ENCODE results near the gene TTK.

TTK gene

GRCh38 chr6:80004173-80005072 is at the start of gene TTK:
Gene TTK, plus strand, starts transcription at chr6:80004649. Its CDS starts 1,195 bp downstream, at chr6:80005844.
- H3K4me3 ChIP-seq (ENCODE audit: low read depth, low read length) = peak within 1 kb of the TSS; percentile 66
- DNase-seq (ENCODE audit: low read depth) = peak; percentile 82
- TF ChIP-seq CTCF (IDR thresholded peaks at IDR 0.05; ENCODE audit: control insufficient read depth, extremely low read depth, insufficient read depth) = no peak

DNA sequence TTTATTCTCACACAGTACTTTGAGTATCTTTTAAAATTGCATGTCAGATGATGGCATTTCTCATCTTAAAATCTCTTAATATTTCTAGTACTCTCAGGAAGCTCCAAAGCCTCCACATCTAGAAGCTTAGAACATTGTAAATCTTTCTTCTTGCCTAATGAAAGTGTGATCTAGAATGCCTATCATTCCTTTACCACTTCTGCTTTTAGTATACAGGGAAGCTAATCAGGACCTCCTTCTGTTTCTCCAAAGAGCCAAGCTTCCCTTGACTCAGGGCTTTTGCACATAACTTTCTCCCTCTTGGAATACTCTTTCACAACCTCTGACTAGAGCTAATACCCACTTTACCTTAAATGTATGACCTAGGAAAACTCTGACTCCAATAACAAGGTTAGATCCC is 49.6 kb upstream of the TTK start:
- TF ChIP-seq CTCF (IDR thresholded peaks at IDR 0.05; ENCODE audit: control insufficient read depth, extremely low read depth, insufficient read depth) = no peak
- no peak for DNase-seq (ENCODE audit: low read depth)
- no peak overlapping the region for H3K4me3 ChIP-seq (ENCODE audit: low read depth, low read length)

GRCh38 chr6:79964607-79965081 is 39.8 kb upstream of the TTK start:
- no peak for DNase-seq (ENCODE audit: low read depth)
- no peak for TF ChIP-seq CTCF (IDR thresholded peaks at IDR 0.05; ENCODE audit: control insufficient read depth, extremely low read depth, insufficient read depth)
- no peak overlapping the region for H3K4me3 ChIP-seq (ENCODE audit: low read depth, low read length)

- no peak for DNase-seq (ENCODE audit: low read depth)
- no peak for TF ChIP-seq CTCF (IDR thresholded peaks at IDR 0.05; ENCODE audit: control insufficient read depth, extremely low read depth, insufficient read depth)
- no peak overlapping the region for H3K4me3 ChIP-seq (ENCODE audit: low read depth, low read length)
These were observed 37.3 kb upstream of the TTK start for GRCh38 chr6:79967178-79967577.

- H3K4me3 ChIP-seq (ENCODE audit: low read depth, low read length) = no peak overlapping the region
- no peak for DNase-seq (ENCODE audit: low read depth)
- no peak for TF ChIP-seq CTCF (IDR thresholded peaks at IDR 0.05; ENCODE audit: control insufficient read depth, extremely low read depth, insufficient read depth)
These were observed 34.7 kb upstream of the TTK start for GRCh38 chr6:79969784-79970183.

DNA sequence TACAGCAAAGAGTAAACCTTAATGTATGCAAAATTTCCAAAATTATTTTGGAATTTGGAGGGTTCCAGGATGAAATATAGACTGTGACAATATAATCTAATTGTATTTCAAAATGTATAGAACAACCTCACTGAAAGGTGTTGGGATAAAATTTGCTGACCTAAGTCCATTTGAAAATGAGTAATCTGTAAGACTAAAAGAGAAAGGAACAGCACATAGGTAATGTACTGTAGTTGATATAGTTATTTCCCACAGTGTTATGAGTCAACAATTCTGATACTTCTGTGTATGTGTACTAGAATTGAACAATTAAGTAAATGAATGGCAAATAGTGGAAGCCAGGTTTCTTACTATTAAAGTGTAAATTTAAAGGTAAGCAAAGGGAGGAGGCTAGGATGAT is 33.3 kb upstream of the TTK start:
- H3K4me3 ChIP-seq (ENCODE audit: low read depth, low read length) = no peak overlapping the region
- TF ChIP-seq CTCF (IDR thresholded peaks at IDR 0.05; ENCODE audit: control insufficient read depth, extremely low read depth, insufficient read depth) = no peak
- no peak for DNase-seq (ENCODE audit: low read depth)

Data from LNCaP clone FGC (cell line).